ENCODE measurements around the gene SCAMP2. TPM values are rescaled to one million over a fixed set of nuclear protein-coding genes. Genes with fewer than 3 reads are reported as not detected.

The SCAMP2 gene
- total and polyA plus RNA-seq, 2 experiments from 2014 or later = 34.7 to 51.3 TPM

DNA sequence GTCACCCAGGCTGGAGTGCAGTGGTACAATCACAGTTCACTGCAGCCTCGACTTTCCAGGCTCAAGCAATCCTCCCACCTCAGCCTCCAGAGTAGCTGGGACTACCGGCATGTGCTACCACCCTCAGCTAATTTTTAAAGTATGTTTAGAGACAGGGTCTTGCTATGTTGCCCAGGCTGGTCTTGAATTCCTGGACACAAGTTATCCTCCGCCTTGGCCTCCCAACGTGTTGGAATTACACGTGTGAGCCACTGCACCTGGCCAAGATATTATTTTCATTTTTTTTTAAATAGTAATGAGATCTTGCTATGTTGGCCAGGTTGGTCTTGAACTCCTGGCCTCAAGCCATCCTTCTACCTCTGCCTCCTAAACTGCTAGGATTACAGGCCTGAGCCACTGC lies 12.3 kb upstream of the SCAMP2 start:
- Histone ChIP-seq H3K4me2 (no peak overlapping the region), H3K79me2 (replicated peaks; ENCODE audit: insufficient read depth) (no peaks in the 10 kb centered on the region), H3K27ac (ENCODE audit: low read depth) (no peak overlapping the region), H3K4me1 (ENCODE audit: insufficient read depth) (peaks cover 6% of the 10 kb centered on the region; the same call in 1 of the 2 replicates), H3F3A (replicated peaks; ENCODE audit: low read depth) (no peaks in the 10 kb centered on the region), H2AFZ (no peak overlapping the region), H3K36me3 (ENCODE audit: insufficient read depth) (no peaks in the 10 kb centered on the region), H3K9me2 (ENCODE audit: insufficient read depth) (no peaks in the 10 kb centered on the region), H3K4me3 (no peak overlapping the region), H3K27me3 (ENCODE audit: insufficient read depth) (no peaks in the 10 kb centered on the region), H4K20me1 (replicated peaks; ENCODE audit: insufficient read depth) (no peaks in the 10 kb centered on the region)
- no peak overlapping the region for H3K27ac Mint-ChIP-seq
- peaks cover 5% of the 10 kb centered on the region for H3K36me3 Mint-ChIP-seq (ENCODE audit: low read depth)
- TF ChIP-seq EZH2phosphoT487 (IDR thresholded peaks at IDR 0.05; ENCODE audit: unreplicated experiment) (no peak), ZNF462 (CRISPR knock-in tag; IDR thresholded peaks at IDR 0.05) (no peak), ZNF114 (CRISPR knock-in tag; IDR thresholded peaks at IDR 0.05) (no peak), REST (IDR thresholded peaks at IDR 0.05; ENCODE audit: unreplicated experiment) (no peak), ZNF331 (CRISPR knock-in tag; IDR thresholded peaks at IDR 0.05; ENCODE audit: low read depth) (no peak), CREB1 (CRISPR knock-in tag; IDR thresholded peaks at IDR 0.05; ENCODE audit: low read depth) (no peak), EZH2 (IDR thresholded peaks at IDR 0.05; ENCODE audit: low read depth, unreplicated experiment) (no peak), JUNB (IDR thresholded peaks at IDR 0.05; ENCODE audit: unreplicated experiment) (no peak), POLR2AphosphoS5 (IDR thresholded peaks at IDR 0.05; ENCODE audit: low read depth) (no peak), STAT1 (IDR thresholded peaks at IDR 0.05; ENCODE audit: unreplicated experiment) (no peak)
- TF ChIP-seq, protein P1, sequence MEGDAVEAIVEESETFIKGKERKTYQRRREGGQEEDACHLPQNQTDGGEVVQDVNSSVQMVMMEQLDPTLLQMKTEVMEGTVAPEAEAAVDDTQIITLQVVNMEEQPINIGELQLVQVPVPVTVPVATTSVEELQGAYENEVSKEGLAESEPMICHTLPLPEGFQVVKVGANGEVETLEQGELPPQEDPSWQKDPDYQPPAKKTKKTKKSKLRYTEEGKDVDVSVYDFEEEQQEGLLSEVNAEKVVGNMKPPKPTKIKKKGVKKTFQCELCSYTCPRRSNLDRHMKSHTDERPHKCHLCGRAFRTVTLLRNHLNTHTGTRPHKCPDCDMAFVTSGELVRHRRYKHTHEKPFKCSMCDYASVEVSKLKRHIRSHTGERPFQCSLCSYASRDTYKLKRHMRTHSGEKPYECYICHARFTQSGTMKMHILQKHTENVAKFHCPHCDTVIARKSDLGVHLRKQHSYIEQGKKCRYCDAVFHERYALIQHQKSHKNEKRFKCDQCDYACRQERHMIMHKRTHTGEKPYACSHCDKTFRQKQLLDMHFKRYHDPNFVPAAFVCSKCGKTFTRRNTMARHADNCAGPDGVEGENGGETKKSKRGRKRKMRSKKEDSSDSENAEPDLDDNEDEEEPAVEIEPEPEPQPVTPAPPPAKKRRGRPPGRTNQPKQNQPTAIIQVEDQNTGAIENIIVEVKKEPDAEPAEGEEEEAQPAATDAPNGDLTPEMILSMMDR (conservative IDR thresholded peaks at IDR 0.05; ENCODE audit: low read depth in 2 of 2) = no peak
- TF ChIP-seq, protein P2, sequence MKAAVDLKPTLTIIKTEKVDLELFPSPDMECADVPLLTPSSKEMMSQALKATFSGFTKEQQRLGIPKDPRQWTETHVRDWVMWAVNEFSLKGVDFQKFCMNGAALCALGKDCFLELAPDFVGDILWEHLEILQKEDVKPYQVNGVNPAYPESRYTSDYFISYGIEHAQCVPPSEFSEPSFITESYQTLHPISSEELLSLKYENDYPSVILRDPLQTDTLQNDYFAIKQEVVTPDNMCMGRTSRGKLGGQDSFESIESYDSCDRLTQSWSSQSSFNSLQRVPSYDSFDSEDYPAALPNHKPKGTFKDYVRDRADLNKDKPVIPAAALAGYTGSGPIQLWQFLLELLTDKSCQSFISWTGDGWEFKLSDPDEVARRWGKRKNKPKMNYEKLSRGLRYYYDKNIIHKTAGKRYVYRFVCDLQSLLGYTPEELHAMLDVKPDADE (IDR thresholded peaks at IDR 0.05) = no peak
- peaks cover 18% of the 10 kb centered on the region for H3K9me3 Mint-ChIP-seq
- H3K4me3 Mint-ChIP-seq = no peak overlapping the region
- H3K4me1 Mint-ChIP-seq = peaks cover 5% of the 10 kb centered on the region; the same call in 1 of the 3 replicates
- ATAC-seq (no peak), DNase-seq (ENCODE audit: low spot score) (no peak)
- H3K27me3 Mint-ChIP-seq (ENCODE audit: insufficient read depth, low read depth, poor library complexity) = peaks cover 7% of the 10 kb centered on the region

Data from GM23338 (cell line).